Upper lobe of left lung (tissue), 4 donors: ENCODE data around the gene NPBWR2.

Source experiments
- POLR2A ChIP-seq, 4 donors: fragments of 450-650 bp; IDR thresholded peaks; one replicate each; pipeline ENCODE4 v1.5.1; 2016 to 2017; ENCODE audit warnings: antibody characterized with exemption in 4 of 4, mild to moderate bottlenecking in 2 of 4
- POLR2AphosphoS5 ChIP-seq, 2 donors: sonication (generic); formaldehyde crosslinking; IDR thresholded peaks; one replicate each; pipeline ENCODE4 v1.5.1; 2017; ENCODE audit warnings: antibody characterized with exemption in 2 of 2
- TF ChIP-seq, protein P1 (sequence below), 6 experiments: fragments of 450-650 bp in 4 of 6; fragments of 200-600 bp in 2 of 6; sonication (generic) in 2 of 6; IDR thresholded peaks; one replicate each; pipeline ENCODE4 v1.5.1; 2016 to 2019; ENCODE audit warnings: antibody characterized with exemption in 6 of 6

GRCh38 chr20:64100566-64100888, 6.8 kb downstream of the NPBWR2 start:
- TF ChIP-seq, protein P1, sequence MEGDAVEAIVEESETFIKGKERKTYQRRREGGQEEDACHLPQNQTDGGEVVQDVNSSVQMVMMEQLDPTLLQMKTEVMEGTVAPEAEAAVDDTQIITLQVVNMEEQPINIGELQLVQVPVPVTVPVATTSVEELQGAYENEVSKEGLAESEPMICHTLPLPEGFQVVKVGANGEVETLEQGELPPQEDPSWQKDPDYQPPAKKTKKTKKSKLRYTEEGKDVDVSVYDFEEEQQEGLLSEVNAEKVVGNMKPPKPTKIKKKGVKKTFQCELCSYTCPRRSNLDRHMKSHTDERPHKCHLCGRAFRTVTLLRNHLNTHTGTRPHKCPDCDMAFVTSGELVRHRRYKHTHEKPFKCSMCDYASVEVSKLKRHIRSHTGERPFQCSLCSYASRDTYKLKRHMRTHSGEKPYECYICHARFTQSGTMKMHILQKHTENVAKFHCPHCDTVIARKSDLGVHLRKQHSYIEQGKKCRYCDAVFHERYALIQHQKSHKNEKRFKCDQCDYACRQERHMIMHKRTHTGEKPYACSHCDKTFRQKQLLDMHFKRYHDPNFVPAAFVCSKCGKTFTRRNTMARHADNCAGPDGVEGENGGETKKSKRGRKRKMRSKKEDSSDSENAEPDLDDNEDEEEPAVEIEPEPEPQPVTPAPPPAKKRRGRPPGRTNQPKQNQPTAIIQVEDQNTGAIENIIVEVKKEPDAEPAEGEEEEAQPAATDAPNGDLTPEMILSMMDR (IDR thresholded peaks at IDR 0.05): no peak
- TF ChIP-seq POLR2A (IDR thresholded peaks at IDR 0.05) (no peak), POLR2AphosphoS5 (IDR thresholded peaks at IDR 0.05) (no peak)
